NCI-H1694 (cell line): ENCODE data around the gene DAB2.
"Not testable (repeated sequence)": the region's sequence is repeated elsewhere in the genome, so short reads cannot be mapped to it uniquely, and the experiment has no call there.

Experiments used
- DNase-seq: peaks from one replicate; lab custom pipeline; 2025; lab: John Stamatoyannopoulos, UW

Gene DAB2

DNA sequence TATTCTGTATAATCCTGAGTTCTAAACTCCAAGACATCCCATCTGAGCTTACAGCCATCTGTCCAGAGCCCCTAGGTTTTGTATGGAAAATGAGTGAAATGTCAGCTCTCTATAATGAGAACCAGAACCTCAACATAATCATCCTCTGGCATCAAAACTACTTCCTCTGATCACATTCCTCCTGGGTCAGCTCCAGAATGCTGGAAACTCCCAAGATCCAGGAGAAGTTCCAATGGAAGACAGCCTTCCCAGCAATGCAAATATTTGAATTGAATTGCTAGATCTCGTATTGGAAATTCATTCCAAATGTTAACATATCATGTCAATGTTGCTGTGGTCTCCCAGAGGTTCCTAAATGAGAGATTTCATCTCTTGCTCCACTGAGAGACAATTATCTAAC lies 84.3 kb downstream of the DAB2 start:
- DNase-seq = no peak

DNA sequence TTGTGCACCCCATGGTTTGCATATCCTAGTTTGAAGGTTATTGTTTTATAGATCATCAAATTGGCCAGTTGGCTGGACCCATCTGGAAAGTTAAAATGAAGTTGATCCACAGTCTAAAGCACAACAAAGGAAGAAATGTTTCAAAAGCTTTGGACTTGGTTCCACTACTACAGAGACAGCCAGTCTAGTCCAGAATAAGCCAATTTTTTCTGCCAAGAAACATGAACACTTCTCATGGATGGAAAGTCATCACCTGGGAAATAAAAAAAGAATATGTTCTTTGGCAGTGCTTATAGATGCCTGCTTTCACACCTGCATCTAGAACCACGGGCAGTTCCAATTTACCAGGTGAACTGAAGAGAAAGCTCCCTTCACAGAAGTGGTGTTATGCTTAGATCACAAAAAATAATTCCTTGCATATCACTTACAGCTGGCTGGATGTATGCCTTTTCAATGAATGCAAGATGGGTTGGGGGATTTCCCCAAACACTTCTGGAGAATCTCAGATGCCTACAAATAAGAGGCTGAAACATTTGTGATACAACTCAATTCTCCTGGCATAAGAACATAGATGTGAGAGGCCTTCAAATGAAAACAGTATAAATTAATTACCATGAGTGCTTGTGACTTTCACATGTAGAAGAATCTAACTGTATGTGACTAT lies 87.4 kb downstream of the DAB2 start:
- DNase-seq = no peak

DNA sequence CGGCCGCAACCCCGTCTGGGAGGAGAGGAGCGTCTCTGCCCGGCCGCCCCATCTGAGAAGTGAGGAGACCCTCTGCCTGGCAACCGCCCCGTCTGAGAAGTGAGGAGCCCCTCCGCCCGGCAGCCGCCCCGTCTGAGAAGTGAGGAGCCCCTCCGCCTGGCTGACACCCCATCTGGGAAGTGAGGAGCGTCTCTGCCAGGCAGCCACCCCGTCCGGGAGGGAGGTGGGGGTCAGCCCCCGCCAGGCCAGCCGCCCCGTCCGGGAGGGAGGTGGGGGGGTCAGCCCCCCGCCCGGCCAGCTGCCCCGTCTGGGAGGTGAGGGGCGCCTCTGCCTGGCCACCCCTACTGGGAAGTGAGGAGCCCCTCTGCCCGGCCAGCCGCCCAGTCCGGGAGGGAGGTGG lies 90.5 kb downstream of the DAB2 start:
- not testable (repeated sequence) for DNase-seq

DNA sequence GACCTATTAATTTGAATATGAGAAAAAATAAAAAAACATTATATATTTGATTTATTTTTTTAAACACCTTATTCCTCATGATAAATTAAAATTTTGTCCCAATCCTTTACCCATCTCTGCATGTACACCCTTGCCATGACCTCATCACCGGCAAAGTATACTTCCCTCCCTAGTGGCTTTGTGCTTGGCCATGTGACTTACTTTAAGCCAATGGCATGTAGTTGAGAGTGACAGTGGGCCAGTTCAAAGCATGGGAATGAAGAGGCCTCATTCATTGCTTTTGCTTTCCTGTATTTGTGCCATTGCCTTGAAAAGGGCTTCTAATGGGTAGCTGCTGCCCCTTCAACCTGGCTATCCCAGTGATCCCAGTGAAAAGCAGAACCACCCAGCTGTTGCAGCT lies 91.7 kb downstream of the DAB2 start:
- no peak for DNase-seq

DNA sequence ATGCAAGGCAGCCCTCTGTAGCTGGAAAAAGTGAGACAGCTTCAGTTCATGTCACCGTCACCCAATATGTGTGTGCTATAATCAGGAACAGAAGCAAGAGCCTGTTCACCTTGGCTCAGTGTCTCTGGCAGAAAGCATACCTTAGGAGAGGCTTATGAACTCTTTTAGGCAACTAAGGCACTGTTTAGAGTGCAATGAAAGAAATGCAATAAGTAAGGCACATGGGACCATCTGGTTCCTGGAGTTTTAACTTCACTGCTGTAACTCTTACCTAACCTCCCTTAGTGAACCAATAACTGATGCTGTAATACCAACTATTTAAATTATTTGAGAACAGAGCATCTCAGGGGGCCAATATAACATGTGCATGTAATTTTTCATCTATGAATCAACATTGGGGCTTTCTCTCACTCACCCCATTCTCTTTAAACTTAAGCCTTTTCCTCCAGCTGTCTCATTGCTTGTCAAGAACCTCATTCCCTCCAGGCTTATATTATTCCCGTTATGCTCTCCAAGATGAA lies 92.9 kb downstream of the DAB2 start:
- no peak for DNase-seq

DNA sequence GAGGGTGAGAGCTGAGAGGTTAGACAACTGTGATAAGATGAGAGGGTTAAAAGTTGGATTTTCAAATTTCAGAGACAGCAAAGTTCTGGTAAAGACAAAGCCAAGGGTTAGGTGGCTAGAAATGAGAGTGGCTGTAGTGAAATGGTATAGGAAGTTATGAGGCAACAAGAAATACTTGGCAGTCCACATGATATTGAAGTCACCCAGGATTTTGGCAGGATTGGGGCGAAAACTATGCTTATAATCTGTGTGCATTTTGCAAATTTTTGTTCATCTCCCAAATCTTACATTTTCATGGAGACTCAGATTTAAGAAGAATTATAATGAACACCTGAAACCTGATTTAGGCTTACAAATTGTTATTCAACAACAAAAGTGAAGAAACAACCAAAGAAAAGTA lies 96.0 kb downstream of the DAB2 start:
- DNase-seq = no peak

DNA sequence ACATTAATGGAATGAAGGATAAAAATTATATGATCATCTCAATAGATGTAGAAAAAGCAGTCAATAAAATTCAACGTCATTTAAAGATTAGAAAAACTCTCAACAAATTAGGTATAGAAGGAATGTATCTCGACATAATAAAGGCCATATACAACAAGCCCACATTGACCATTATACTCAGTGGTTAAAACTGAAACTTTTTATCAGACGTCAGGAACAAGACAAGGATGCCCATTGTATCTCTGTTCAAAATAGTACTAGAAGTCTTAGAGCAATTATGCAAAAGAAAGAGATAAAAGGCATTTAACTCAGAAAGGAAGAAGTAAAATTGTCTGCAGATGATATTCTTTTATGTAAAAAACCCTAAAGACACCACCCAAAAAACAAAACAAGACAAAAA lies 101.2 kb downstream of the DAB2 start:
- DNase-seq = no peak
